H4 (cell line): ENCODE measurements around the gene FAM53A. TPM values are rescaled to one million over a fixed set of nuclear protein-coding genes. Genes with fewer than 3 reads are reported as not detected.

Source experiments
- DNase-seq: peaks from one replicate; pipeline ENCODE4 v3.0.0-alpha.2; 2015; ENCODE audit warnings: low spot score
- total RNA-seq: library from RNA; depleted of rRNA; stranded (reverse); fragments of >200 nt; shearing (Covaris generic); gene quantifications from 2 replicates; pipeline ENCODE4 v1.2.3, GENCODE V29; 2014

Gene FAM53A
- total RNA-seq, 1 experiment from 2014 or later = 0.46 TPM

DNA sequence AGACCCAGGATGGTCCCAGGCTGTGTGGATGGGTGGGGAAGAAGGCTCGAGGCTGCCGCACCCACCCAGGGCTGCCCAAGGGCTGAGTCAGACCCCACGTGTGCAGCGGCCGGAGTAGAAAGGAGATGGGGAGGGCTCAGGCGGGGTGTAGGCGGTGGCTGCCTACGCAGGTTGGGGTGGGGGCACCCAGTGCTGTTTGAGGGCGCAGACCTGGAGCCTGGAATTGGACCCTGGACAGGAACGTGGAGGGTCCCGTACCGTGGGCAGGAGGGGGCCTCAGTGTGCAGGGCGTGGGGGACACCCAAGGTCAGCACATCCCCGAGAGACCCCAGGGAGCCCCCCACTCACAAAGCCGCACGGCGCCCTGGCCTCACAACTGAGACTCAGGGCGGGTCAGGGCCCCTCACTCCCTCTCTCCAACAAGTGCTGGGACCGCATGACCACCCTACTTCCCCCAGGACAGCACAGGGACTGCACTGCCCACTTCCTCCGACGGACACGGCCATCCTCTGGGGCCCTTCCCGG, 79.9 kb downstream of the FAM53A start:
- no peak for DNase-seq

DNA sequence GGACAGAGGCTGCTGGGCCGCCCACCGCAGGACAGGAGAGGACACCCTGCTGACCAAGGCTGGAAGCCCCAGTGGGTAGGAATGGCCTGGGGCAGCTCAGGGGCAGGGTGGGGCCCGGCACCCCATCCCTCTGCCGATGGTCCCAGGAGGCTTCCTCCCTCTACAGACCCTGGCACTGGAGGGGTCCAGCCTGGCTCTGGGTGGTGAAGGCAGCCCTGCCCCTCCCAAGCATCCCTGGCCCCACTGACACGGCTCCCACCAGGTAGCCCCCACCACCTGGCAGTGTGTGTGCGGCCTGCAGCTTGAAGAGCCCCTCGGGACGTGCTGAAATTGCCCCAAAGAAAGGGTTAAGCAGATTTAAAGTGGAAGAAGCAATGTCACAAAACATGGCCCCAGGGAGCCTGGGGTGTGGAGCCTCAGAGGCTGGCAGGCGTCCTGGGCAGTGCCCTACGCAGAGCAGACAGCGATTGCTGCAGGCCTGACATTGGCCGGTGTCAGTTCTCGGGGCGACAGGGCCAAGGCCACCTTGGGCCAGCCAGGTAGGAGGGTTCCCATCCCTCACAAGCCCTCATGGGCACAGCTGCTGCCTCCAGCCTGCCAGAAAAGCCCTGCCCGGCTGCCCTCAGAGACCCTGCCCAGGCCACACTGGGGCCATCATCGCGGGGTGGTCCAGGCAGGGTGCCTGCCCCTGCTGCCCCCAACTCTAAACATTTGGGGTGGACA, 80.5 kb downstream of the FAM53A start:
- DNase-seq = no peak

DNA sequence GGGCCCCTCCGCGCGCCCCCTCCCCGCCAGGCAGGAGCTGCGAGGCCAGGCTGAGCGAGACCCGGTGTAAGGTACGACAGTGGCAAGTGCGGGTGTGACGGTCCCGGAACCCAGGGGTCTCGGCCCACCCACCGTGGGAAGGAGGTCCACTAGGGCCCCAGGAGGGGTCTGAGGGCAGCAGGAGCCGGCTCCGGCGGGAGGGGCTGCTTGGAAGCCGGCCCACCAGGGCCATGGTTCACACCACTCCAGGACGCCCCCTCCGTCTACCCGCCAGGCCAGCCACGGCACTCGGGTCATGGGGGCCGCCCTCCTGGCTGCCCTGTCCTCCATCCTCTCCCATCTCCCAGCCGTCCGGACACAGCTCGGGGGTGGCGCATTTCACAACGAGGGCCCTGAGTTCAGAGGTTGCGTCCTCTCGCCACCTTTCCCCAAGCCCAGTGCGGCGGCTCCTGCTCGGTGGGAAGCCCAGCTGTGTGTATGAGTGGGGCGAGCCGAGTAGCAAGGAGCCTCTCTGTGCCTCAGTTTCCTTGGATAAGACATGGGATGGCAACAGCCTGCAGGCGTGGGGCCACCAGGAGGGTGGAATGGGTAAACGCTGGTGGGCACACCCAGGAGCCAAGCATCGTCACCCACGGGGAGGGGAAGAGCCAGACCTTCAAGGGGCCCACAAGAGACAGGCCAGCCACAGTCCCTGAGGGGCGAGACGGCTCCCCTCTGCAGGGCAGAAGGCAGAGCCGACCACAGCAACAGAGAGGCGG, 81.3 kb downstream of the FAM53A start:
- no peak for DNase-seq

DNA sequence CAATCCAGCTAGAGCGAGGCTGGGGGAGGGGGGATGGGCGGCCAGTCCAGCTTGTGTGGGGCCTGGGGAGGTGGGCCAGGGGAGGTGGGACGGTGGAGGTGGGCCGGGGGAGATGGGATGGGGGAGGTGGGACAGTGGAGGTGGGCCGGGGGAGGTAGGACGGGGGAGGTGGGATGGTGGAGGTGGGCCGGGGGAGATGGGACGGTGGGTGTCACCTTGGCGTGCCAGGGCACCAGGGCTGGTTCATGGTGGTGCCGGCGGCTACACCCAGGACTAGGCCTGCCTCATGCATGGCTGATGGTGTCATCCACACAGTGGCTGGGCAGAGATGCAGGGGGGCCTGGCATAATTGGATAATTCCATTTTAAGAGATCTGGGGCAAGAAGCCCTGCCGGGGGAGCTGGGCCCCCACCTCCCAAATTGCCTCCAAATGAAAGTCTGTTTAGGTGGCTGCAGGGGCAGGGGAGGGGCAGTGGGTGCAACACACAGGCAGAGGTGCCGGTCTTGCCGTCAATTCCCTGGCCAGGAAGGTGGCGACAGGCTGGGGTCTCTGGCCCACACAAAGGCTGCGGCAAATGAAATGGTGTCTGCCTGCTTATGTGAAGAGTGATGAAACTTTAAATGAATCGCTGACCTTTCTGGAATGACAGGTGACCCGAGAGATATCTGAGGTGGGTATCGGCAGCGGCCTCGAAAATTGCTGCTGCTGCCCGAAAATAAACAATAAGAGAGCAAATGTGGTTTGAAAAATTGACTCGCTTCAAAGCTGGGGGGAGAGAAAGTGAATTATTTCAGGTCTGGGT, 82.1 kb downstream of the FAM53A start:
- no peak for DNase-seq

DNA sequence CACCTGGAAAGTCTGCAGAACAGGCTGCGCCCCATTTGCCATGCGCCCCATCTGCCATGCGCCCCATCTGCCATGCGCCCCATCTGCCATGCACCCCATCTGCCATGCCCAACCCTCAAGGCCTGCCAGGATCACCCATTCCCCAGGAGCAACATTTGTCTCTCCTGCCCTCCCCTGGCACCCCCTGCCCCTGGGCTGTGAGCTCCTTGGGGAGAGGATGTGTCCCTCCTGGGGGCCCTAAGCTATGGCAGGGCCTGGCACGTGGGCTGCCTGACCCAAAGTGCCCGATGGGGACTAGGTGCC, 82.6 kb downstream of the FAM53A start:
- DNase-seq = no peak

DNA sequence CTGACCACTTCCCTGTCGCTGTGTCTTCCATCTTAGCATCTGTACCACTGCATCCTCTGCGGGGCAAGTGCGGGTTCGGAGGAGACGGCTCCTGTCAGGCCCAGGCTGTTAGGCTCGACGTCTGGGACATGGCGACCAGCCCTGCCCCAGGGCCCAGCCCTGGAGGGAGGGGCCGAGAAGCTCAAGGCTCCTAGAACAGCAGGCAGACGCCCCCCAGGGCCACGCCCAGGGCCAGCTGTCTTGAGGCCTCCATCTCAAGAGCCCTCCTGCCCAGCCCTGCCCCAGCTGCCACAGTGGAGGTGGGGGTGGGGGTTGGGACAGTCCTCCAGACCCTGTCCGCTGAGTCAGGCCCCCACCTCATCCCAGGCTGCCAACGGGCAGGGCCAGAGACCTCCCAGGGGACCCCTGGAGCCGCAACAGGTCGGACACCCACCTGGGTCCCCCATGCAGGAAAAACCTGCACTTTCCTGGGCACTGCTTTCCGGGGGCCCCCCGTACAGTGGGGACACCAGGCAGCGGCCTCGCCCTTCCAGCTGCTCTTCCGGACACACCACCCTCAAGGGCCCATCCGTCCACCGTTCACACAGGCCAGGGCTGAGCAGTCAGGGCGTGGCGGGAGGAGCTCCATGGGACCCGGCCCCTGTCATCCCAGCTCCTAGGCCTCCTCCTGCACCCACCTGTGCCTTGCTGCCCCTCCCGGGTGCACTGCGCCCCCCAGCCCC, 83.1 kb downstream of the FAM53A start:
- no peak for DNase-seq

DNA sequence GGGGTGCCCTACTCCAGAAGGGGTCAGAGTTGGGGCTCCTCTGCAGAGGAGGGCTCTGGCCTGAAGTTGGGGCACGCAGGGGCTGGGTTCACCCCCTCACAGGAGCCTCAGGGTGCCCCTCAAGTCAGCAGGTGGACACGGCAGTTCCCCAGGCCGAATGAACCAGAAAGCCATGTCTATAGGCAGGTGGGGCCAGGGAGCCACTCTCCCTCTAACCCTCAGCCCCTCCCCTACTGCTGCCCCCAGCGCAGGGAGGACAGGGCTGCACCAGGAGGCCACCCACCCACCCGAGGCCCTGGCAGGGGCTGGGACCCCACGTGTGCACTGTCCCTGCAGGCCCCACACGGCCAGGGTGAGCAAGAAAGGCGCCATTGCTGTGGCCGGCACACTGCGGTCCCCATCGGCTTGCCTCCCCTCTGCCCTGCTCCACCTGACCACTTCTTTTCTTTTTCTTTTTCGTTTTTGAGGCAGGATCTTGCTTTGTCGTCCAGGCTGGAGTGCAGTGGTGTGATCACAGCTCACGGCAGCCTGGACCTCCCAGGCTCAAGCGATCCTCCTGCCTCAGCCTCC, 83.8 kb downstream of the FAM53A start:
- no peak for DNase-seq

DNA sequence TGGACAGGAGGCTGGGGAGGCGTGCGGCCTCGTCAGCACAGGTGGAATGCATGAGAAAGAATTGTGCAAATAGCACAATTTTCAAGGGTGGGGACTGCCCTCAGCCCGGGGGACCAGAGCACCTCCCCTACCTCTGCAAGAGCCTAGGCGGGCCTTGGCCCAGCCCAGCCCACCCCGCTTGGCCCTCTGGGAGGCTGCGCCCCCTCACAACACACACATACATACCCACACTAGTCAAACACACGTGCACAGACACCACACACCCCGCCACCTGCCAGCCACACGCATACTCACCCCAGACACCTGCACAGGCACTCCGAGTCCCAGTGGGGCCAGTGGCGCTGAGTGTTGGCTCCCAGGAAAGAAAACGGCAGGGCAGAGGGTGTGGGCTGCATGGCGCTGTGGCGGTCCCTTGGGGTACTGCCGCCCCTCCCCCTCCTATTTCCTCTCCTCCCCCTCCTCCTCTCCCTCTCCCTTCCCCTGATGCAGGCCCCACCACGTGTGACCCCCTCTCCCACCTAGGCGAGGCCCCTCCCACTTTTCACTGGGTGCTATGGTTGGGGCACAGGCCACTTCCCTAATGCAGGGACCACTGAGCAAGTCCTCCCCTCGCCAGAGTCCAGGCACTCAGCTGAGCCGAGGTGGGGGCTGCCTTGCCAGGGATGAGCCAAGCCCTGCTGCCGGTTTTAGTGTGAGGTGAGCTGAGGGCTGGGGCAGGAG, 84.5 kb downstream of the FAM53A start:
- no peak for DNase-seq

DNA sequence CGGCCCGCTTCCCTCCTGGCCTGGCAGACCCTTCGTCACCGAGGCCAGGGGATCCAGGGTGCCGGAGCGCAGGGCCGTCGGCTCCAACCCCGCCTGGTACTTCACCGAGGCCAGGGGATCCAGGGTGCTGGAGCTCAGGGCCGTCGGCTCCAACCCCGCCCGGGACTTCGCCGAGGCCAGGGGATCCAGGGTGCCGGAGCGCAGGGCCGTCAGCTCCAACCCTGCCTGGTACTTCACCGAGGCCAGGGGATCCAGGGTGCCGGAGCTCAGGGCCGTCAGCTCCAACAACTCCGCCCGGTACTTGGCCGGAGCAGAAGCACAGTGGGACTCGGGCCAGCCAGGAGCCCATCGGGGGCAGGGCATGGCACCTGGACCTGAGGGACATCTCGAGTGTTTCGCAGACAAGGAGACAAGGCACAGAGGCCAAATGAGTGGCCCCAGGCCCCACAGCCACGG, 85.1 kb downstream of the FAM53A start:
- no peak for DNase-seq

DNA sequence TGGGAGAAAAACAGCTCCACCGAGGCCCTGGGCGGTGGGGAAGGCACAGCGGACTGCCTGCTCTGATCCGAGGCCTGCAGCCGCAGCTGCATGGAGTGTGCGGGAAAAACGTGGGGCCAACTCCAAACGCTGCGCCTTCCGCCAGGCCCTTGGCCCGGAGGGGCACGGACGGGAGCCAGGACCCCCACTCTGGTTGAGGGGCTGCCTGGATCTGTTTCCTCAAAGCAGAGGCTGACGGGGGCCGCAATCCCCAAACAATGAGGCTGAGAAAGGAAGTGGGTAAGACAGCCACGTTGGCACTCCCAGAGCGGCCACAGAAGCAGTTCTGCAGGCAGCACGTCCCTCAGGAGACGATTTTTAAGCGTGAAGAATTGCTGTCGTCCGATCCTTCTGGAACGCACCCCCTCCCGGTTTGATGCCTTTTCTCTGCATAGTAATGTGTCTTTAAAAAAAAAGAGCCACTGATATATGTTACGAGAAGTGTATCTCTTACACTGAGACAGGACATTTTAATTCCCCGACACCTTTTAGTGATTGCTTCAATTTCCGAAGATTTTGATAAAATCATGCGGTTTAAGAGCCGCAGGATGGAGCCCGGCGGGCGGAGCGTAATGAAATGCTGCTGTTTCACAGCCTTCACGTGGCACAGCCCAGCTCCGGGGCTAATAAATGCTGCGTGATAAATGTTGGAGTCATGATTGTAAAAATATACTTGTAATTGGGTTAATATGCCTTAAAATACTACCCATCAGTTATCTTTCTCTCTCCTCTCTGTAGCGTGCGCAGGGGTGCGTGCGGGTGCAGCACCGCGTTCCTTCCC, 85.7 kb downstream of the FAM53A start:
- no peak for DNase-seq

DNA sequence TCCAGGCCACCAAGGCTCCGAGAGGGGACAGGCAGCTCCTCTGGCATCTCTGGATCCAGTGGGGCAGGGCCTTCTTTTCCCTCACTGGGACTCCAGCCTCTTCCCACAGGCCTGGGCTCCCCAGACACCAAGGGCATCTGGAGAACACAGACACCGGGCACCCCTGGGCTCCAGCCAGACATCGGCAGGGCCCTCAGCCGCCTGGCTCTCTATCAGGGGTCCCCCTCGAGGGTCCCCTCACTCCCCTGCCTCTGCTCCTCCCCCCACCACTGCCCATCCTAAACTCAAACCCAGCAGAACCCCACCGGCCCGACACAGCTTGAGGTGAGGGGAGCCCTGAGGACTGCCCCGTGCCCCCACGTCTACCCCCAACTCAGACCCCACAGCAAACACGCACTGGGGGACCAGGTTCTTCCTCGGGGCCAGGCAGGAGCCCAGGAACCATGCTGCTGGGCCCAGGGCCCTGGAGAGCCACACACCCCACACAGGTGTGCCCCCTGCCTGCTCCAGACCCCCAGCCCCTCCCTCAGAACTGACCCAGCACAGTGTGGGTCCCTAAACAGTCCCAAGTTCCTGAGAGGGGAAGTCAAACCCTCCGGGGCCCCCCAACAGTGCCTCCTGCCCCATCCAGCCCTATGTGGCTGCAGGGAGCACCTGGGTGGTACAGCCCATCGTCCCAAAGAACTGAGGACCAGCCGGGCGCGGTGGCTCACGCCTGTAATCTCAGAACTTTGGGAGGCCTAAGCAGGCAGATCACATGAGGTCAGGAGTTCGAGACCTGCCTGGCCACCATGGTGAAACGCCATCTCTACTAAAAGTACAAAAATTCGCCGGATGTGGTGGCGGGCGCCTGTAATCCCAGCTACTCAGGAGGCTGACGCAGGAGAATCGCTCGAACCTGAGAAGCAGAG, 86.8 kb downstream of the FAM53A start:
- no peak for DNase-seq

DNA sequence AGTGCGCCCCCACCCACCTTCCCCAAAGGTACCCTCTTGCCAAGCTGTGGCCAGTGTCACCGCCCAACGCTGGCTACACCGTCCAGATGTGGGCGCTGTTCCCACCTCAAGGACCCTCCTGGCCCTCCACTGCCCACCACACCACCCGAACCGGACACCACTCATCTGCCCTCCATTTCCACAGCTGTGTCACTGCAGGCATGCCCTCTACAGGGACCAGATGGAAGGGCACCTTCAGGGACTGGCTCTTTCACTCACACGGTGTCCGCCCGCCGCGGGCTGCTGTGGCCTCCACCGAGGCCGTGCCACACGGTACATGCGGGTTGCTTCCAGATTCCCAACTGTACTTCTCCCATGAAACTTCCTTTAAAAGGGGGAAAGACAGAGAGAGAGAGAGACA, 87.7 kb downstream of the FAM53A start:
- no peak for DNase-seq

DNA sequence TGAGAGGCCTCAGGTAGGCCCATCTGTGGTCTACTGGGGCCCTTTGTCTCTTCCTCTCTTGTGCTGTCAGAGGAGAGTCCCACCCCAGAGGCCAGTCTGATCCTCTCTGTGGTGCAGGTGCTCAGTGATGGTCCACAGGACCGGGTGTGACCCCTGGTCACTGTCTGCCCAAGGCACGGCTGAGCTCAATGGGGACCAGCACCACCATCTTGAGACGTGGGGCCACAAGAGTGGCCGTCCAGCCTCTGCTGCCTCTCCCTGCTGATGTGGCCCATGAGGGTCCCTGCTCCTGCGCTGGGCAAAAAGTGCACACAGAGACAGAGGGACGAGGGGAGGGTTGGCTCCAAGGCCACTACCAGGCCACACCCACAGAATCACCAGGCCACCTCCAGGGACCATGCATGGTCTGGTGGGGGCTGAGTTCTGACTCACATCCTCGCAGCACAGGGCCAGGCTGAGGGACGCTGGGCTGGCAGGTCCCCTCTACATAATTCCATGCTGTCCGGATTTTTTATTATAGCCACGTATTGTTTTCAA, 88.3 kb downstream of the FAM53A start:
- no peak for DNase-seq

DNA sequence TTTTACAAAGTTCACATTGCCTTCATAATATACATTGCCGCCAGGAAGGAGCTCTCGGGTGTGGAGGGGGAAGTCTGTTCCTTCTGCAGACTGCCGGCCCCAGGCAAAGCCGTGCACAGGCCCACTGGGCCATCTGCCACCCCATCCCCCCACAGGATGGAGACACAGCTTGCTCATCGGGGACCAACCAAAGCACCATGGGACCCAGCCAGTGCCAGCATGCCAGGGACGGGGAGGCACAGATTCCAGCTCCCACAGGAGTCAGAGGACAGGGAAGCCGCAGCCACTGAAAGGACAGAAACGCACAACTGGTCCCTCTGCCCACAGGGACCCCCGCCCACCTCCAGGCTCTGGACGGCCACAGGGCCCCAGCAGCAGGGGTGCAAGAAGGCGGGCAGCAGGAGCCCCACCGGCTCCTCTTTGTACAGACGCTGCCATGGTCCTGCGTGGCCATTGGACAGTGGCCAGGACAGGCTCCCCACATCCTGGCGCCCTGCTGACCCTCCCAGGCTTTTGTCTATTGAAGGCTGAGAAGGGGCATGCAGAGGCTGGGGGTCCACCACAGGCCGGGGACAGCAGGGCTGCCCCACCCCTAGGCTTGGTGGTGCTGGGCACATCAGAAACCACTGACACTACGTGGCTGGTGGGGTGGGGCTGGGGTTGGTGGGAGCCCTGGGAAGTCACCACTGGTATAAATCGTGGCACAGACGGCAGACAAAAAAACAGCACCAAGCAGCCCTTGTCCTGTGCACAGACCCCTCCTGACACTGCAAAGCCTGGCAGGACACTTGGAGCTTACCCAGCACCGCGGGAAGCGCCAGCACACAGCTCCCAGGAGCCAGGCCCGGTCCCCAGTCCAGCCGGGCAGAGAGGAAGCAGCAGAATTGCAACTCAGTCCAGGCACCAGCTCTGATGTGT, 89.0 kb downstream of the FAM53A start:
- DNase-seq = no peak

DNA sequence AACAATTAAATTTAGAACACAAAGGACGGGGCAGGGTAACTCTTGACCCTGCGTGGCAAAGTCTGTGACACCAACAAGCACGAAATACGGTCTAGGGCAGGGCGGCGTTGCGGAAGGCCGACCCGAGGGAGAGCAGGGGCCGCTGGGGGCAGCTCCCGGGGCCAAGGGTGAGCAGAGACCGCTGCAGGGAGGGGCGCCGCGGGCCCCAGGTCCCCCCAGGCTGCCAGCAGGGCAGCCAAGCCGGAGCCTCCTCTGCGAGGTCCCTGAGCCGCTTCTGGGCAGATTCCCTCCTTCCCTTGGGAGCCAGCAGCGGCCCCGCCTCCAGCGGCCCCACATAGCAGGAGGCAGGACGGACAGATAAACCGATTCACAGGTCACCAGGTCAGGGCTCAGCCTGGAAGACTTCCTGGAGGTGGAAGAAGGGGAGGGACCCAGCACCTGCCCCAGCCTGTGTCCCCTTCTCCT, 90.2 kb downstream of the FAM53A start:
- DNase-seq = no peak

DNA sequence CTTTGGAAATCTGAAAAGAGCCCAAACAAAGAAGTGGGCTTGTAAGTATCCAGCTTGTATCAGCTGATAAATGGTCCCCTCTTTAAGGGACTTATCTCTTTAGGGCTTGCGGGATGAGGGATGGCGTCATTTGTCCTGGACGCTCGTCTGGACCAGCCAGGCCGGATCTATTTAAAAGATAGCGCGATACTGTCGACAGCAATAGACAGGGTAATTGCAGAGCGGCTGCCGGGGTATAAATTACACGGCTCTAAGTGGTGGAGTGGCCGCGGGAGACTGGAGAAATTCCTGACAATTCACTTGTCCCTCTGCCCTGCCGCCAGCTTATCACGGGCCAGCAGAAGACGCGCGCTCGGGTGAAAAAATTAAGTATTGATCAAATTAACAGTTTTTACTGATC, 90.7 kb downstream of the FAM53A start:
- no peak for DNase-seq

DNA sequence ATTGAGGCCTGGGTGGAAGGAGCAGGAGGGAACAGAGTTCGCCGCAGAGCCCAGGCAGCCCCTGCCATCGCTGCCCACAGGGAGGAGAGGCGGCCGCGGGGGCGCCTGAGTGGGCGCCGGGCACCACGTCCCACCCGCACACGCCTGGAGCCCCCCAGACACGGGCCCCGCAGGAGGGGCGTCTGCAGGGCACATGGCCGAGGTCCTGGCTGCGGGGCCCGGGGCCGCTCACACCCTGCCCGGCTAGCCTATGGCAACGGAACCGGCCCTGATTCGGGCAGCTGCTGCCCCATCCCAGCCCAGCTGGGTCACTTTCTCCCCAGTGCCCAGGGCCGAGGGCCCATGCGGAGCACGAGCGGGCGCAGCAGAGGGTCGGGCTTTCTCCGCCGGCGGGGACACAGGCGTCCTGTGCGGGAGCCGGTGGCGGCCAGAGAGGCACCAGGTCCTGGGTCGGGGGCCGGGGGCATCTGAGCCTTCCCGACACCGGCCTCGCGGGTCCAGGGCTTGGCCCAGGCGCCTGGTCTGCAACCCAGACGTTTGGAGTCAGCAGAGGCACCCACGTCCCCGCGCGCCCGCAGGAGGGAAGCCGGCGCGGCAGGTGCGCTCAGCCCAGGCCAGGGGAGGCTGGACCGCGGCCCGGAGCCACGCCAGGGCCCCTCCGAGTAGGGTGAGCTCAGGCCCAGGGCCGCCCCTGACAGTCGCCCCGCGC, 91.2 kb downstream of the FAM53A start:
- no peak for DNase-seq
